Measurements from ENCODE around the gene MAP3K20.

The MAP3K20 gene

GRCh38 chr2:173058097-173058496, 17.5 kb upstream of the MAP3K20 start:
- DNase-seq (ENCODE audit: low spot score), result no peak
- TF ChIP-seq, protein P1, sequence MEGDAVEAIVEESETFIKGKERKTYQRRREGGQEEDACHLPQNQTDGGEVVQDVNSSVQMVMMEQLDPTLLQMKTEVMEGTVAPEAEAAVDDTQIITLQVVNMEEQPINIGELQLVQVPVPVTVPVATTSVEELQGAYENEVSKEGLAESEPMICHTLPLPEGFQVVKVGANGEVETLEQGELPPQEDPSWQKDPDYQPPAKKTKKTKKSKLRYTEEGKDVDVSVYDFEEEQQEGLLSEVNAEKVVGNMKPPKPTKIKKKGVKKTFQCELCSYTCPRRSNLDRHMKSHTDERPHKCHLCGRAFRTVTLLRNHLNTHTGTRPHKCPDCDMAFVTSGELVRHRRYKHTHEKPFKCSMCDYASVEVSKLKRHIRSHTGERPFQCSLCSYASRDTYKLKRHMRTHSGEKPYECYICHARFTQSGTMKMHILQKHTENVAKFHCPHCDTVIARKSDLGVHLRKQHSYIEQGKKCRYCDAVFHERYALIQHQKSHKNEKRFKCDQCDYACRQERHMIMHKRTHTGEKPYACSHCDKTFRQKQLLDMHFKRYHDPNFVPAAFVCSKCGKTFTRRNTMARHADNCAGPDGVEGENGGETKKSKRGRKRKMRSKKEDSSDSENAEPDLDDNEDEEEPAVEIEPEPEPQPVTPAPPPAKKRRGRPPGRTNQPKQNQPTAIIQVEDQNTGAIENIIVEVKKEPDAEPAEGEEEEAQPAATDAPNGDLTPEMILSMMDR (IDR thresholded peaks at IDR 0.05; ENCODE audit: extremely low read depth, insufficient read depth, missing control alignments), result no peak
- in situ Hi-C loops (cut with MboI; ENCODE audit: low pct_unique_long_range_greater_than_20kb, low sequenced_read_pairs, unreplicated experiment), result no loop called here

DNA sequence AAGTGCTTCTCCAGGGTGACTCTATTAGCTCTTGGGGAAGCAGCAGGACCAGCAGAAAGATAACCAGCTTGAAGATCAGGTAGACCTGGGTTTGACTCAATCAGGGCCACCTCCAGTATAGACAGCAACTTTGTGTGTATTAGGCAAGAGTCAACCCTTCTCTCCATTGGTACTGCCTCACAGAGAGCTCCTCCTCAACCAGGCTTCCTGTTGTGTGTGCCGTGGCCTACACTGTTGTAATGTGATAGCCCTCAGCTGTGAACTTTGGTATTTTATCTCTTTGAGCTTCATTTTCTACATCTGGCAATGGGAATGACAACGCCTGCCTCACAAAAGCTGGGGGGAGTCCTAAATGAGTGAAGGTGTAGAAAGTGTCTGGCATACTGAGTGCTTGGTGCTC, 17.0 kb upstream of the MAP3K20 start:
- in situ Hi-C loops (cut with MboI; ENCODE audit: low pct_unique_long_range_greater_than_20kb, low sequenced_read_pairs, unreplicated experiment), result no loop called here
- TF ChIP-seq, protein P1 (IDR thresholded peaks at IDR 0.05; ENCODE audit: extremely low read depth, insufficient read depth, missing control alignments), result no peak
- no peak for DNase-seq (ENCODE audit: low spot score)

DNA sequence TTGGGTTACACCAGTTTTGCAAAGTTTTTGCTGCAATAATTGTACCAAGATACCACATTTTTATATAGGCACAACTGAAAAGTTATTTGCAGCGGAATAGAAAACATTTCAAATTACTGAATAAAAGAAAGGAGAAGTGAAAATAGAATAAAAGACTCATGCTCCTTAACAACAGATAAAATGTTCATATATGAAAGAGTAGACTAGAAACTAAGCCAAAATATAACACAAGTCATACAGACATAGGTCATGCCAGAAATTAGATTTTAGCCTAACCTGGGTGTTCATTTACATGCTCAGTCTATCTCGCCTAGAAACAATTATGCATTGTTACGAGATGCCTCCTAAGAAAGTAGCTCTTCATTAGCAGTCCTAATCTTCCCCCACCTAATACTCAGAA, 16.4 kb upstream of the MAP3K20 start:
- no peak for DNase-seq (ENCODE audit: low spot score)
- TF ChIP-seq, protein P1 (IDR thresholded peaks at IDR 0.05; ENCODE audit: extremely low read depth, insufficient read depth, missing control alignments), result no peak
- in situ Hi-C loops (cut with MboI; ENCODE audit: low pct_unique_long_range_greater_than_20kb, low sequenced_read_pairs, unreplicated experiment), result no loop called here

DNA sequence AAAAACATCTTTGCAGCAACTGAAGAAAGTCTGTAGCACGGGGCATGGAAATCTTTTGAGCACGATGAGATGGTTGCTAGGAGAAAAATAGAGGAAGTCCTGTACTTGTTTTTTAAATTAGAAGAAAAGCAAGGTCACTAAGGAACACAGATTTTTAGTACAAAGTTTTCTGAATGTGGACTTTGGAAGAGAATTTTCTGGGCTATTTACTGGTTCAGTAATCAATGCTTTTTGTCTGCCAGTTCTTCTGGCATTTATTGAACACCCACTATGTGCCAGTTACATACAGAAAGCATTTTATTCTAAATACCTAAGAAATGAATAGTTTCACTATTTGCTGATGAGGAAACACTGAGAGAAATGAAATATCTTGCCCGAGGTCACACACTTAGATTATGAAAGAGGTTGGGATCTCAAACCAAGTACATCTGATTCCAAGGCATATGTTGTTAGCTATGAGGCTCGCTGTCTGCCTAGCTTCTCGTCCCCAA, 15.6 kb upstream of the MAP3K20 start:
- in situ Hi-C loops (cut with MboI; ENCODE audit: low pct_unique_long_range_greater_than_20kb, low sequenced_read_pairs, unreplicated experiment), result no loop called here
- no peak for DNase-seq (ENCODE audit: low spot score)
- TF ChIP-seq, protein P1 (IDR thresholded peaks at IDR 0.05; ENCODE audit: extremely low read depth, insufficient read depth, missing control alignments), result no peak

DNA sequence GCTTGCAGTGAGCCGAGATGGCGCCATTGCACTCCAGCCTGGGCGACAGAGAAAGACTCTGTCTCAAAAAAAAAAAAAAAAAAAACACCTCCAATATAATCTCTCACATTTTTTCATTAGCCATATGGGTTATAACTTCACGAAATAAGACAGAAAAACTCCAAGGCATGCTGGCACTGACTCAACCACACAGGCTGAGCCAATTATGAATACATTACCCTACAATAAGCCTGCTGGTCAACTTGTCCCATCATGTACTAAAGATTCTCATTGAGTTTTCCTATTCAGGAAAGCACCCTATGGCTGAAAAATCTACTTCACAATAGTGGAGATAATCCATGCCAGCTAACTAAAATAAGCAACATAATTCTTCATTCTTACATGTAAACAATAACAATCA, 12.8 kb upstream of the MAP3K20 start:
- DNase-seq (ENCODE audit: low spot score), result no peak
- TF ChIP-seq, protein P1 (IDR thresholded peaks at IDR 0.05; ENCODE audit: extremely low read depth, insufficient read depth, missing control alignments), result no peak
- in situ Hi-C loops (cut with MboI; ENCODE audit: low pct_unique_long_range_greater_than_20kb, low sequenced_read_pairs, unreplicated experiment), result no loop called here

DNA sequence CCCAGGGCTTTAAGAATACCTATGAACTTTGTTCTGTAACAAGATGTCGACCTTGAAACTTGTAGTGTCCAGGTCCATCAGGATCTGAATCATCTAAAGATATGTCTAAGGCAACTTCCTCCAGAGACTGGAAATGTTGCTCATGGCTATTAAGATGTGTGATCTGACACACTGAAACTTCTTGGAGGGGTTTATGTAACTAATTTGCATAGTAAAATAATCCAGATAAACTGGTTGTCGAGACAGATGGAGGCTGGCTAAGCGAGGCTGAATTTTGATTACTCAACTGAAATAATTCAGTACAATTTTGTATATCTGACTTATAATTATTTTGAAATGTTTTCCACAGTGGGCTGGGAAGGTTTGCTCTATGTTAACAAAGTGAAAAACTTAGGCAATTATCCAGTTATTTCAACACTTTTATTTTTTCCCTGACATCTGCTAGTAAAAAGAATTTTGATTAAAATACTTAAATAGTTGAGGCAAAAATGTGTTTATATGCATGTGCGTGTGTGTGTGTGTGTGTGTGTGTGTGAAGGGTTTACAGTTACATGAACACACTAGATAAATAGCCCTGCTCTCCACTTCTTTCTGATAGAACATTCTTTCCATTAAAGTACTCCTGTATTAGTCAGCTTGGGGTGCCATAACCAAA, 11.4 kb upstream of the MAP3K20 start:
- TF ChIP-seq, protein P1 (IDR thresholded peaks at IDR 0.05; ENCODE audit: extremely low read depth, insufficient read depth, missing control alignments), result no peak

More for the DNA sequence above, 11.4 kb upstream of the MAP3K20 start:
- in situ Hi-C loops (cut with MboI; ENCODE audit: low pct_unique_long_range_greater_than_20kb, low sequenced_read_pairs, unreplicated experiment), result no loop called here
- no peak for DNase-seq (ENCODE audit: low spot score)
